Mucosa of stomach (tissue), 1 donor: ENCODE measurements around the gene SLC17A4.

ENCODE experiments used
- H3K27me3 ChIP-seq: one replicate; pipeline ENCODE4 v1.7.0; 2013; ENCODE audit warnings: mild to moderate bottlenecking, low read length; ENCODE audit not compliant: control insufficient read depth, insufficient read depth
- H3K36me3 ChIP-seq: one replicate; pipeline ENCODE4 v1.7.0; 2013; ENCODE audit warnings: low read length; ENCODE audit not compliant: control insufficient read depth, insufficient read depth
- H3K4me1 ChIP-seq: one replicate; pipeline ENCODE4 v1.7.0; 2013; ENCODE audit warnings: mild to moderate bottlenecking, low read length; ENCODE audit not compliant: control insufficient read depth, insufficient read depth
- H3K4me3 ChIP-seq: one replicate; pipeline ENCODE4 v1.7.0; 2013; ENCODE audit warnings: low read length
- H3K9ac ChIP-seq: one replicate; pipeline ENCODE4 v1.7.0; 2013; ENCODE audit warnings: mild to moderate bottlenecking, low read length, moderate library complexity
- H3K9me3 ChIP-seq: one replicate; pipeline ENCODE4 v1.7.0; 2013; ENCODE audit warnings: mild to moderate bottlenecking, low read length, moderate library complexity; ENCODE audit not compliant: control insufficient read depth
- donor health status: Pancreatic carcinoma.

SLC17A4 gene, protein sequence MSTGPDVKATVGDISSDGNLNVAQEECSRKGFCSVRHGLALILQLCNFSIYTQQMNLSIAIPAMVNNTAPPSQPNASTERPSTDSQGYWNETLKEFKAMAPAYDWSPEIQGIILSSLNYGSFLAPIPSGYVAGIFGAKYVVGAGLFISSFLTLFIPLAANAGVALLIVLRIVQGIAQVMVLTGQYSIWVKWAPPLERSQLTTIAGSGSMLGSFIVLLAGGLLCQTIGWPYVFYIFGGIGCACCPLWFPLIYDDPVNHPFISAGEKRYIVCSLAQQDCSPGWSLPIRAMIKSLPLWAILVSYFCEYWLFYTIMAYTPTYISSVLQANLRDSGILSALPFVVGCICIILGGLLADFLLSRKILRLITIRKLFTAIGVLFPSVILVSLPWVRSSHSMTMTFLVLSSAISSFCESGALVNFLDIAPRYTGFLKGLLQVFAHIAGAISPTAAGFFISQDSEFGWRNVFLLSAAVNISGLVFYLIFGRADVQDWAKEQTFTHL

DNA sequence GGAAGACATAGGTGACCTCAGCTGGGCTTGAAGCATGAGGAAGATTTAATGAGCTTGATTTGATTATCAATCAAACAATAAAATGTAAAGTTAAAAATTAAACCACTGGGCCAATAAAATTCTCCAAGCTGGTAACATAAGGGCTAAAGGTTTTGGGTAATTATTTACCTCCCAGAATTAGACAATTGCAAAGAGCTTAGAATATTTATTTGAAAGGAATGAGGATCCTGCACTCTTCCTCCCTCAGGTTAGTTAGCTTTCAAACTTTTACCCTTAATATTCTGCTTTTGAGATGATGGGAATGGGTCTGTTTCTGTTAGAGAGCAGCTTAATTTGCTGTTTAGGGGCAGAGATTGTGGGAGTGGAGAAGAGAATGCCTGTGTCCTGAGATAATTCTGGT lies at the start of gene SLC17A4:
Gene SLC17A4 (plus strand): TSS at position 208 of the 400 bp plus-strand sequence. CDS start 7,221 bp downstream, outside the sequence.
- Histone ChIP-seq H3K4me3 (no peak within 1 kb of the TSS), H3K36me3 (no peaks in the 10 kb centered on the region), H3K27me3 (no peaks in the 10 kb centered on the region), H3K9ac (no peak within 1 kb of the TSS), H3K9me3 (no peaks in the 10 kb centered on the region), H3K4me1 (no peaks in the 10 kb centered on the region)

GRCh38 chr6:25706314-25707014 lies 48.1 kb upstream of the SLC17A4 start:
- Histone ChIP-seq H3K27me3 (no peaks in the 10 kb centered on the region), H3K36me3 (no peaks in the 10 kb centered on the region), H3K4me1 (no peaks in the 10 kb centered on the region), H3K9ac (no peak overlapping the region), H3K9me3 (no peaks in the 10 kb centered on the region), H3K4me3 (no peak overlapping the region)

- no peaks in the 10 kb centered on the region for H3K4me1 ChIP-seq
- no peaks in the 10 kb centered on the region for H3K36me3 ChIP-seq
- no peaks in the 10 kb centered on the region for H3K9me3 ChIP-seq
- H3K9ac ChIP-seq = no peak overlapping the region
- H3K27me3 ChIP-seq = no peaks in the 10 kb centered on the region
- no peak overlapping the region for H3K4me3 ChIP-seq
Observed at GRCh38 chr6:25709761-25710160, 44.8 kb upstream of the SLC17A4 start.

DNA sequence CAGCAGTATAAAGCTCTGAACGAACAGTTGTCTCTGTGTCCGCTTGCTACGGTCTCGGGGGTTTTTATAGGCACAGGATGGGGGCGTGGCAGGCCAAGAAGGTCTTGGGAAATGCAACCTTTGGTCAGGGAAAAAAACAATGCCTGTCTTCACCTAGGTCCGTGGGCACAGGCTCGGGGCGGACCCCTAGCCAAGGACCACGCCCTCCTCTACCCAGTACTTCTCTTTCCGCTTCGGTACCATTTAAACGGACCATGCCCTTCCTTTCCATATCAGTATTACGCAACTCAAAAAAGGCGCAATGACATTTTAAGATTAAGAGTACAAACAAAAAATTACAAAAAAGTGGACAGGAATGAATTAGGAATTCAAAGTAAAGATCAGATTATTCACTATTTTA lies 44.3 kb upstream of the SLC17A4 start:
- Histone ChIP-seq H3K4me1 (no peaks in the 10 kb centered on the region), H3K36me3 (no peaks in the 10 kb centered on the region), H3K9ac (no peak overlapping the region), H3K27me3 (no peaks in the 10 kb centered on the region), H3K9me3 (no peaks in the 10 kb centered on the region), H3K4me3 (no peak overlapping the region)

GRCh38 chr6:25713824-25714223 lies 40.7 kb upstream of the SLC17A4 start:
- Histone ChIP-seq H3K9ac (no peak overlapping the region), H3K4me3 (no peak overlapping the region), H3K4me1 (no peaks in the 10 kb centered on the region), H3K36me3 (no peaks in the 10 kb centered on the region), H3K9me3 (no peaks in the 10 kb centered on the region), H3K27me3 (no peaks in the 10 kb centered on the region)

DNA sequence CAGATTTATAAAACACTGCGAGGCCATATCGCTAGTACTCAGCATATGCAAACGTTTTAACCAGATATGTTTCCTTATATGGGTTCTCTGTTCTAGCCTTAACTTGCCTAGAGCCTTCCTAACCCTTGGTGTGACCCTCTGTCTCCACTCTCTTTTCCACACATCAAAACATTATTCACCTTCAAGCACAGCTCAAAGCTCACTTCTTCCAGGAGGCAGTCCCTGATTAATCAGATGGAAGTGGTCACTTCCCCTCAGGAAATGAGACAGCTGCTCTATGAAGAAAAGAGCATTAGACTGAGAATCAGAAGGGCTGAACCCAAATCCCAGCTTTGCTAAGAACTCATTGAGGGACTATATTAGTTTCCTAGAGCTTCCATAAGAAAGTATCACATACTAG lies 39.8 kb upstream of the SLC17A4 start:
- Histone ChIP-seq H3K9me3 (no peaks in the 10 kb centered on the region), H3K4me1 (no peaks in the 10 kb centered on the region), H3K27me3 (no peaks in the 10 kb centered on the region), H3K4me3 (no peak overlapping the region), H3K36me3 (no peaks in the 10 kb centered on the region), H3K9ac (no peak overlapping the region)

GRCh38 chr6:25715794-25716193 lies 38.7 kb upstream of the SLC17A4 start:
- H3K4me1 ChIP-seq = no peaks in the 10 kb centered on the region
- H3K9me3 ChIP-seq = no peaks in the 10 kb centered on the region
- H3K9ac ChIP-seq = no peak overlapping the region
- H3K4me3 ChIP-seq = no peak overlapping the region
- H3K36me3 ChIP-seq = no peaks in the 10 kb centered on the region
- H3K27me3 ChIP-seq = no peaks in the 10 kb centered on the region

DNA sequence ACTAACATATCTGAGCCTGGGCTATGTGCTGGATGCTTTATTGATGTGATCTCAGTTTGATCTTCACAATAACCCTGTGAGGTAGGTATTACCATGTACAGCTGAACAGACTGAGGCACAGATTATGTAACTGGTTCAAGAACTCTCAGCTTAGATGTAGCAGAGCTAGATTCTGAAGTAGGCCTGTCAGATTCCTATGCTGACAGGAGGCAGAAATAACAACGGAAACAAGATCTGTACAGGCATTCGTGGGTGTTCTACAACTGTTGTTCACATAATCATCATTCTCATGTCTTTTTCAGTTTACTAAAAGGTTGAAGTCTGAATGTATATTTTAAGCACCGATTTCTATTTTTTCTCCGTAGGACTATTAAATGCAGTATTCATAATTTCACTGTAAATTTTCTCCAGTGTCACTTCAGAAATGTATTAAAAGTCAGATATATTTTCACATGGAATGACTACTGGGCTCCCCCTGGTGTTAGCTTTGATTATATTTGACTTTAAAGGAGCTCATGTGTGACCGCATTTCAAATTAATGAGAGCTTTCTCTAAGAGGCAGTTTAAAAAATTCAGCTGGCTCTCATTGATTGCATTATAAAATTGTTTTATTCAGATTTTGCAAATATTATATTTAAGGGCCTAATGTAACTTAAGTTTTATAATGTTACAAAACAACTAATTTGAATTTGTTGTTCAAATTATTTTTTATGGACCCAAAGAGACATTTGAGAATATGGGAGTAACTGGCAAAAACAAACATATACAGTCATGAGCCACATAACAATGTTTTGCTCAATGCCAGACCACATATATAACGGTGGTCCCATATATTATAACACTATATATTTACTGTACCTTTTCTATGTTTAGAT lies 36.4 kb upstream of the SLC17A4 start:
- H3K36me3 ChIP-seq = no peaks in the 10 kb centered on the region
- no peak overlapping the region for H3K9ac ChIP-seq
- no peaks in the 10 kb centered on the region for H3K9me3 ChIP-seq
- no peaks in the 10 kb centered on the region for H3K27me3 ChIP-seq
- H3K4me1 ChIP-seq = no peaks in the 10 kb centered on the region
- no peak overlapping the region for H3K4me3 ChIP-seq

DNA sequence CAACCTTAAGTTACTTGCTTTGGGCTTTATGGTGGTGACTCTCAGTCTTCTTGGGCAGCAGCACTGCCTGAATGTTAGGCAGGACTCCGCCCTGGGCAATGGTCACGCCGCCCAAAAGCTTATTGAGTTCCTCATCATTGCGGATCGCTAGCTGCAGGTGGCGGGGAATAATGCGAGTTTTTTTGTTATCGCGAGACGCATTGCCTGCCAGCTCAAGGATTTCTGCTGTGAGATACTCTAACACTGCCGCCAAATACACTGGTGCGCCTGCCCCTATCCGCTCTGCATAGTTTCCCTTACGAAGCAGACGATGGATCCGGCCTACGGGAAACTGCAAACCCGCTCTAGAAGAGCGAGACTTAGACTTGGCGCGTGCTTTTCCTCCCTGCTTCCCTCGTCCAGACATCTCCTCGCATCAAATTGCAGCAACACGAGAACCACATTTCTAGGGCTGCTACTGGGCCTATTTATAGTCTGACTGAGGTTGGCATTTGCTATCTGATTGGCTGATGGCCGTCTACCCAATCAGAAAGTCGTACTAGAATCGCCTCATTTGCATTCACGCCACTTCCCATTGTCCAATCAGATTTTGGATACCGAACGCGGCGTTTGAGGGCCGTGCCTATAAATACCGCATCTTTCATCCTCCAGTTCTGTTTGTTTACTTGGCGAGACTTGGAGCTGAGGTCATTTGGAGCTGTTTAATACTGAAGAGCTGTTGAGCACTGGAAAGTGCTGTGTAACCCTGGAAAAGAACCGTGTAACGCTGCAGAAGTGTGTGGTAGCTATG lies 28.2 kb upstream of the SLC17A4 start:
- Histone ChIP-seq H3K9ac (no peak overlapping the region), H3K9me3 (no peaks in the 10 kb centered on the region), H3K4me1 (no peaks in the 10 kb centered on the region), H3K27me3 (no peaks in the 10 kb centered on the region), H3K4me3 (no peak overlapping the region), H3K36me3 (no peaks in the 10 kb centered on the region)

DNA sequence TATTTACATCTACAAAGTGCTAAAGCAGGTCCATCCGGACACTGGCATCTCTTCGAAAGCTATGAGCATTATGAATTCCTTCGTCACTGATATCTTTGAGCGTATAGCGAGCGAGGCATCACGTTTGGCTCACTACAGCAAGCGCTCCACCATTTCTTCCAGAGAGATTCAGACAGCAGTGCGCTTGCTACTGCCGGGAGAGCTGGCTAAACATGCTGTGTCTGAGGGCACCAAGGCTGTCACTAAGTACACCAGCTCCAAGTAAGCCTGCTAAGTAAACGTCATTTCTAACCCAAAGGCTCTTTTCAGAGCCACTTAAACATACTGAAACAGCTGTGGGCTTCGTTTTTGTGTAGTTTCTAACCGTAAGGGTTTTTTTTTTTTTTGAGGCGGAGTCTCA lies 27.5 kb upstream of the SLC17A4 start:
- H3K4me3 ChIP-seq = no peak overlapping the region
- no peaks in the 10 kb centered on the region for H3K36me3 ChIP-seq
- no peaks in the 10 kb centered on the region for H3K4me1 ChIP-seq
- no peaks in the 10 kb centered on the region for H3K27me3 ChIP-seq
- H3K9me3 ChIP-seq = no peaks in the 10 kb centered on the region
- no peak overlapping the region for H3K9ac ChIP-seq

DNA sequence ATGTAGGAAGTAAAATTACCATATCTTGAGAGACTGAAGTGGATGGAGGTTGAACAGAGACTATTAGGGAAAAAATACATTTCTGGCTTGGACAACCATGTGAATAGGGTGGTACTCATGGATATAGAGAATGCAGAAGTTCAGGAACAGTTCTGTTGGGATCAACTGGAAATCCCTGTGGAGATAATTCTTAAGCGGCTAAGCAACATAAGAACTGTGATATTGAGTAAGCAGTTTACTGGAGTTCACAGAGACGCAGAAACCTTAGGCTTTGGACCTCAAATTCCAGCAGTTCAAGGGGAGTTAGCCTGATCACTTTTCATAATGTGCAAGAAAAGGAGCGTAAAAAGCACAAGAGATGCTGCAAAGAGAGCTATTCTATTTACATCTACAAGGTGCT lies 23.6 kb upstream of the SLC17A4 start:
- Histone ChIP-seq H3K9ac (no peak overlapping the region), H3K9me3 (no peaks in the 10 kb centered on the region), H3K4me3 (no peak overlapping the region), H3K36me3 (no peaks in the 10 kb centered on the region), H3K27me3 (no peaks in the 10 kb centered on the region), H3K4me1 (no peaks in the 10 kb centered on the region)
